ENCODE results near the gene SERP2. TPM values are rescaled to one million over a fixed set of nuclear protein-coding genes. Genes with fewer than 3 reads are reported as not detected.

Gene SERP2
- total and polyA plus RNA-seq, 9 of the 15 experiments (the other 6 are each of a cell fraction or from before 2014, with no cell fraction given) = 0.13 TPM; not detected in 8

DNA sequence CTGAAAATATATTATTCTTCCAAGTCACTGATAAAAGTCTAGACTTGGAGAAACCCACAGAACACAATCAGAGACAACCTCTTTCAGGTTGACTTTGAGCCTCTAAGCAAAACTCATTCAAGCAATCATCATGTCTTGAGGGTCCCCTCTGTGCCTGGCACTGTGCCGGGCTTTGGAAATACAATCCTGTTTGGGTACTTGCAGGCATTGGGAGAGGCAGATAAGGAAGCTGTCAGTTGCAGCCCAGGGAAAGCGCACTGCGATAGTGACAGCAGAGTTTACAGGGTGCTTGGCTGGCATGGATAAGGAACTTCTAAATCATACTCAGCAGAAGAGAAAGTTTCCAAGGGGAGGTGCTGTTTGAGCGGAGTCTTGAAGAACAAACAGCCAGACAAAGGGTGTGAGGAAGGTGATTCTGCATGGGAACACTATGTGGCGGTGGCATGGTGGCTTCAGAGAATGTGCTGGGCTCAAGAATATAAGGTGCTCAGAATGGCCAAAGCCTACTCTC, 9.1 kb downstream of the SERP2 start (continued):
- TF ChIP-seq SIX5 (IDR thresholded peaks at IDR 0.05; ENCODE audit: borderline replicate concordance in 1 of 2, insufficient read depth in 1 of 2, low read depth in 1 of 2, low read length in 2 of 2) = no peak
- TF ChIP-seq PBX2 (CRISPR knock-in tag; IDR thresholded peaks at IDR 0.05; ENCODE audit: low read depth) = no peak
- TF ChIP-seq PBX2 (tag; conservative IDR thresholded peaks at IDR 0.05; ENCODE audit: low read depth) = peak; percentile 86
- TF ChIP-seq GTF3C2 (IDR thresholded peaks at IDR 0.05; ENCODE audit: borderline replicate concordance, extremely low read depth, insufficient read length) = no peak
- TF ChIP-seq ZZZ3 (IDR thresholded peaks at IDR 0.05) = no peak
- TF ChIP-seq CUX1 (CRISPR knock-in tag; IDR thresholded peaks at IDR 0.05) = 0 out of 2 replicates have a peak, but pooled peaks have one; percentile 25
- no peak for TF ChIP-seq SMAD2 (IDR thresholded peaks at IDR 0.05; ENCODE audit: low read depth, low read length)
- TF ChIP-seq TRIM25 (IDR thresholded peaks at IDR 0.05; ENCODE audit: borderline replicate concordance) = no peak
- TF ChIP-seq ZNF408 (CRISPR knock-in tag; IDR thresholded peaks at IDR 0.05; ENCODE audit: low read depth) = no peak
- TF ChIP-seq ARID3A (IDR thresholded peaks at IDR 0.05; ENCODE audit: borderline replicate concordance, low read depth, low read length) = no peak
- no peak for TF ChIP-seq ZFP1 (CRISPR knock-in tag; IDR thresholded peaks at IDR 0.05)
- no peak for TF ChIP-seq HNRNPL (IDR thresholded peaks at IDR 0.05; ENCODE audit: low read depth, low read length)

Data from K562 (cell line).